OCI-LY1 (cell line): Measurements from ENCODE around the gene TCIRG1.
A peak's percentile ranks its signal among the peaks of the same experiment; 100 is the strongest.

Source experiments
- H2AFZ ChIP-seq: fragments of 200-600 bp; sonication (generic), shearing (Covaris generic); 2 replicates; pipeline ENCODE4 v1.6.0; 2014; ENCODE audit warnings: antibody characterized with exemption, mild to moderate bottlenecking, low read length
- H3F3A ChIP-seq: fragments of 200-600 bp; sonication (generic), shearing (Covaris generic); 2 replicates; pipeline ENCODE4 v1.6.0; 2014; ENCODE audit warnings: mild to moderate bottlenecking, antibody characterized with exemption, low read length, moderate library complexity; ENCODE audit not compliant: insufficient read depth
- H3K27ac ChIP-seq: fragments of 200-600 bp; sonication (generic); 2 replicates; pipeline ENCODE4 v1.5.1; 2014; ENCODE audit warnings: low read length, mixed run types, mild to moderate bottlenecking, low read depth; ENCODE audit not compliant: poor library complexity, severe bottlenecking
- H3K27me3 ChIP-seq: fragments of 200-600 bp; sonication (generic); 2 replicates; pipeline ENCODE4 v1.6.0; 2014; ENCODE audit warnings: antibody characterized with exemption, mild to moderate bottlenecking, low read length, moderate library complexity; ENCODE audit not compliant: insufficient read depth
- H3K36me3 ChIP-seq: fragments of 200-600 bp; sonication (generic); 2 replicates; pipeline ENCODE4 v1.6.1; 2014; ENCODE audit warnings: mild to moderate bottlenecking, antibody characterized with exemption, low read length, moderate library complexity, mixed read lengths; ENCODE audit not compliant: insufficient read depth
- H3K4me1 ChIP-seq: fragments of 200-600 bp; sonication (generic); 2 replicates; pipeline ENCODE4 v1.5.1; 2014; ENCODE audit warnings: mild to moderate bottlenecking, low read length, moderate library complexity; ENCODE audit not compliant: insufficient read depth, severe bottlenecking
- H3K4me2 ChIP-seq: fragments of 200-600 bp; sonication (generic), shearing (Covaris generic); 2 replicates; pipeline ENCODE4 v1.6.1; 2014; ENCODE audit warnings: low read length
- H3K4me3 ChIP-seq: fragments of 200-600 bp; sonication (generic); 2 replicates; pipeline ENCODE4 v1.5.1; 2014; ENCODE audit warnings: low read length, low read depth, mild to moderate bottlenecking, mixed read lengths; ENCODE audit not compliant: poor library complexity, severe bottlenecking
- H3K79me2 ChIP-seq: fragments of 200-600 bp; shearing (Covaris generic); 2 replicates; pipeline ENCODE4 v1.6.1; 2016; ENCODE audit warnings: mixed run types, low read length, mixed read lengths; ENCODE audit not compliant: insufficient read depth
- H3K9ac ChIP-seq: fragments of 200-600 bp; sonication (generic), shearing (Covaris generic); 2 replicates; pipeline ENCODE4 v1.6.1; 2014; ENCODE audit warnings: mild to moderate bottlenecking, low read length, mixed read lengths
- H3K9me2 ChIP-seq: fragments of 200-600 bp; sonication (generic), shearing (Covaris generic); 2 replicates; pipeline ENCODE4 v1.6.1; 2014; ENCODE audit warnings: low read depth, mild to moderate bottlenecking, low read length, mixed read lengths
- H3K9me3 ChIP-seq: fragments of 200-600 bp; shearing (Covaris generic); 2 replicates; pipeline ENCODE4 v1.6.1; 2014; ENCODE audit warnings: low read length, mixed read lengths
- H4K20me1 ChIP-seq: fragments of 200-600 bp; sonication (generic), shearing (Covaris generic); 2 replicates; pipeline ENCODE4 v1.6.0; 2016; ENCODE audit warnings: mild to moderate bottlenecking, low read length; ENCODE audit not compliant: insufficient read depth
- EZH2 ChIP-seq: fragments of 200-600 bp; sonication (generic), shearing (Covaris generic); IDR thresholded peaks from 2 replicates; pipeline ENCODE4 v1.8.0; 2017; ENCODE audit warnings: borderline replicate concordance, mixed run types, mild to moderate bottlenecking, antibody characterized with exemption, low read length, moderate library complexity, mixed read lengths
- TF ChIP-seq, protein P1 (sequence below): fragments of 200-600 bp; sonication (generic), shearing (Covaris generic); IDR thresholded peaks from 2 replicates; pipeline ENCODE4 v1.5.1; 2017; ENCODE audit warnings: mild to moderate bottlenecking, antibody characterized with exemption, low read length, moderate library complexity, mixed read lengths

TCIRG1 gene

DNA sequence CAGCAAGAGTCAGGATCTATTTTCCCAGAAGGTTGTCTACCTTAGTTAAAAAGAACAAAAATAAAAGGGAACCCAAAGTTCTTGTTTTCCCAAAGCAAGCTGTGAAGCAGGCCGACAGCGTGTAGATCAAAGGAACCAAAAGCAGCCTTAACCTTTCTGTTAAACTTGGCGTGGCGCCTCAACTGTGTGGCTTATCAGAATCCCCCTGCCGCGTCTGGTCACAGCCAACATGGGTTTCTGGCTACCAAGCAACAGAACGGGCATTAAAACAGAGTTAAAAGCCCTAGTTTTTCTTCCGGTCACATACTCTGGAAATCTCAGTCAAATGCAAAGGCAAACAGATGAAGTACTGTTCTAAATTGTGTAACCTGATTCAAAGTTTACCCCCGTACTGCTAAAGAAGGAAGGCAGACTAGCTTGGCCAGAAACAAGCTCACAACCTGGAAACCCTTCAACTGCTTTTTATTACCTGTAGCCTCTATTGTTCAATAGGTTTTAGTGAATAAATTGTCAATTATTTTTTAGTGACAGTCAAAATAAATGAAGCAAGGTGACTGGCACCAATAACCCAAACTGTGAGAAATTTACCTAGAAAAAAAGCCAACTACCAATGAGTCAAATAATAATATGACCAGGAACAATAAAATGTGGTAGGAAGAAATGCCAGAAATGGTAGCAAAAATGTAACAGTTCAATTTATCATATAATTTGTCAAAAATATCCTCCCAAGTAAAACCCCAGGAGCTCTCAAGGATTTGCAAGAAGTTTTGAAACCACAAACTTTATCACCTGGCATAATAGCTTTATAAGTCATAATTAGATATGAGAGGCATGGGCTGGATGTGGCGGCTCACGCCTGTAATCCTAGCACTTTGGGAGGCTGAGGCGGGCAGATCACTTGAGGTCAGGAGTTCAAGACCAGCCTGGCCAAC is 60.9 kb downstream of the TCIRG1 start:
- Histone ChIP-seq H3K4me3 (peak overlapping the region; percentile 46), H4K20me1 (no peaks in the 10 kb centered on the region)

More for the DNA sequence above, 60.9 kb downstream of the TCIRG1 start:
- H3K36me3 ChIP-seq, result peaks cover 5% of the 10 kb centered on the region
- peaks cover 32% of the 10 kb centered on the region for H3K79me2 ChIP-seq
- peak overlapping the region; percentile 91 for H3K27ac ChIP-seq
- H3K4me1 ChIP-seq, result peaks cover 29% of the 10 kb centered on the region
- peaks cover 5% of the 10 kb centered on the region for H3K9me3 ChIP-seq
- no peaks in the 10 kb centered on the region for H3K9me2 ChIP-seq
- H3K27me3 ChIP-seq, result no peaks in the 10 kb centered on the region
- peak overlapping the region; percentile 55 for H3K9ac ChIP-seq
- no peaks in the 10 kb centered on the region for H3F3A ChIP-seq
- peak overlapping the region; percentile 72 for H3K4me2 ChIP-seq
- TF ChIP-seq EZH2, result no peak
- TF ChIP-seq, protein P1, sequence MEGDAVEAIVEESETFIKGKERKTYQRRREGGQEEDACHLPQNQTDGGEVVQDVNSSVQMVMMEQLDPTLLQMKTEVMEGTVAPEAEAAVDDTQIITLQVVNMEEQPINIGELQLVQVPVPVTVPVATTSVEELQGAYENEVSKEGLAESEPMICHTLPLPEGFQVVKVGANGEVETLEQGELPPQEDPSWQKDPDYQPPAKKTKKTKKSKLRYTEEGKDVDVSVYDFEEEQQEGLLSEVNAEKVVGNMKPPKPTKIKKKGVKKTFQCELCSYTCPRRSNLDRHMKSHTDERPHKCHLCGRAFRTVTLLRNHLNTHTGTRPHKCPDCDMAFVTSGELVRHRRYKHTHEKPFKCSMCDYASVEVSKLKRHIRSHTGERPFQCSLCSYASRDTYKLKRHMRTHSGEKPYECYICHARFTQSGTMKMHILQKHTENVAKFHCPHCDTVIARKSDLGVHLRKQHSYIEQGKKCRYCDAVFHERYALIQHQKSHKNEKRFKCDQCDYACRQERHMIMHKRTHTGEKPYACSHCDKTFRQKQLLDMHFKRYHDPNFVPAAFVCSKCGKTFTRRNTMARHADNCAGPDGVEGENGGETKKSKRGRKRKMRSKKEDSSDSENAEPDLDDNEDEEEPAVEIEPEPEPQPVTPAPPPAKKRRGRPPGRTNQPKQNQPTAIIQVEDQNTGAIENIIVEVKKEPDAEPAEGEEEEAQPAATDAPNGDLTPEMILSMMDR, result no peak
- no peak overlapping the region for H2AFZ ChIP-seq
